Dedifferentiated amniotic fluid mesenchymal stem cell (primary cell): ENCODE data around the gene GFI1.
"Not testable (repeated sequence)": the region's sequence is repeated elsewhere in the genome, so short reads cannot be mapped to it uniquely, and the experiment has no call there.

Experiments
- DNase-seq: peaks from one replicate; pipeline ENCODE4 v3.0.0-alpha.2; 2016; ENCODE audit errors: extremely low spot score

GFI1 gene

DNA sequence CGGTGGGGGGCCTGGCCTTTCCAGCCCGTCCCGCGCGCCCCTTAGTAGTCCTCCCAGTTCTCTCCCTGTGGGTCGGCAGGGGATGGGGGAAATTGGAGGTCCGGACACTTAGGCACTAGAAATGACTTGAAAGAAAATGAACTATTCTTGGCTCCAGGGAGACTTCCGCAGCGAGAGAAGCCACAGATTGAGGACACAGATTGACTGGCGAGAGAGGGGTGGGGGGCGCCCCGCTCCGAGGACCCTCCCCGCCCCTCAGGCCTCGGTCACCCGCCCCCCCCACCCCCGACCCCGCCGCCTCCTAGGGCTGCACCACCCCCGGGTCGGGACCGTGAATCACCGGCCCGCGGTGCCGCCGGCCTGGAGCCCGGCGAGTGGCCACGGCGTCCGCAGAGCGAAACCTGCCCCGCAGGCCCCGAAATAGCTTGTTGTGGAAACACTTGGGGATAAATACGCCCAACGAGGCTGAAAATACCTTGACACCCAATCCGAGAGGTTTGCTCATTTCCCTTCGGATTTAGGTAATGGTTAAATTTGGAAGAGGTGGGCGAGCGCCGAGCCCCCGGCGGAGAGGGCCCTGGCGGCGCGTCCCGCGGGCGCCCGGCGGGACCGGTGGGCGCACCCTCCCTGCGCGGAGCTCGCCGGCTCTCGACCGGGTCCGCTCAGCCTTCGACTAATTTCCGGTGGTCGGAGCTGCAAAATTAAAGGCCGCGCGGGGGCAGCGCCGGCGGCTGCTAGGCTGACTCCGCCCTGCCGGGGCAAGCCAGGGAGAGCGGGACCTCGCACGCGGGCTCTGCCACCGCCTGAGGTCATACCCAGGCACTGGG is at the start of gene GFI1:
GFI1 (minus strand) TSS at position 675 of the 827 bp plus-strand sequence. CDS start 3,438 bp downstream, outside the sequence.
- DNase-seq = no peak

DNA sequence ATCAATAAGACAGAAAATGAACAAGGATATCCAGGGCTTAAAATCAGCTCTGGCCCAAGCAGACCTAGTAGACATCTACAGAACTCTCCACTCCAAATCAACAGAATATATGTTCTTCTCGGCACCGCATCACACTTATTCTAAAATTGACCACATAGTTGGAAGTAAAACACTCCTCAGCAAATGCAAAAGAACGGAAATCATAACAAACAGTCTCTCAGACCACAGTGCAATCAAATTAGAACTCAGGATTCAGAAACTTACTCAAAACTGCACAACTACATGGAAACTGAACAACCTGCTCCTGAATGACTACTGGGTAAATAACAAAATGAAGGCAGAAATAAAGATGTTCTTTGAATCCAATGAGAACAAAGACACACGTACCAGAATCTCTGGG is 45.6 kb upstream of the GFI1 start:
- not testable (repeated sequence) for DNase-seq

GRCh38 chr1:92531939-92532338 is 45.2 kb upstream of the GFI1 start:
- DNase-seq = not testable (repeated sequence)

DNA sequence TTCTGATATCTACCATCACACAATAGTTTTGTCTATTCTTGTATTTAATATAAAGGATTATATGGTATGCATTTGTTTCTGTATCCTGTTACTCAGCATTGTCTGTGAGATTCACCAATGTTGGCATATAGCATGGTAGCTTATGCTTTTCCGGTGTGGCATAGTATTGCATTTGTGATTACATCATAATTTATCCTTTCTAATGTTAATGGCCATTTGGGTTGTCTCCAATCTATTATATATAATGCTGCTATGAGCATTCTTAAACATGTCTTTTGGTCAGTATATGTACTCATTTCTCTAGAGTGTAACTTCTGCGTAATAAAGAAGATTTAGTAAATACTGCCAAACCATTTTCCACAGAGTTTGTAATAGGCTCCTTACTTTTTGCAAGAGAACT is 40.9 kb upstream of the GFI1 start:
- DNase-seq = no peak

DNA sequence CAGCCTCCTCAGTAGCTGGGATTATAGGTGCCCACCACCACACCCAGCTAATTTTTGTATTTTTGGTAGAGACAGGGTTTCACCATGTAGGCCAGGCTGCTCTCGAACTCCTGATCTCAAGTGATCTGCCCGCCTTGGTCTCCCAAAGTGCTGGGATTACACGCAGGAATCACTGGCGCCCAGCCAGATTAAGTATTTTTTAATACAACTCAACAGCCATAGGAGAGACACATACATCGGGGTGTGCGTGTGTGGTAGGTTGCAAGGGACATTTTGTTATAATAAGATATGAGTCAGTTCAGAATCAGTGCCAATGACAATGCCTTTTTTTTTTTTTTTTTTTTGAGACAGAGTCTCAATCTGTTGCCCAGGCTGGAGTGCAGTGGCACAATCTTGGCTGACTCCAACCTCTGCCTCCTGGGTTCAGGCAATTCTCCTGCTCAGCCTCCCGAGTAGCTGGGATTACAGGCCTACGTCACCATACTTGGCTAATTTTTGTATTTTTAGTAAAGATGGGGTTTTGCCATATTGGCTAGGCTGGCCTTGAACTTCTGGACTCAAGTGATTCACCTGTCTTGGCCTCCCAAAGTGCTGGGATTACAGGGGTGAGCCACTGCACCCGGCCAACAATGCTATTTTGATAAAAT is 38.3 kb upstream of the GFI1 start:
- not testable (repeated sequence) for DNase-seq

DNA sequence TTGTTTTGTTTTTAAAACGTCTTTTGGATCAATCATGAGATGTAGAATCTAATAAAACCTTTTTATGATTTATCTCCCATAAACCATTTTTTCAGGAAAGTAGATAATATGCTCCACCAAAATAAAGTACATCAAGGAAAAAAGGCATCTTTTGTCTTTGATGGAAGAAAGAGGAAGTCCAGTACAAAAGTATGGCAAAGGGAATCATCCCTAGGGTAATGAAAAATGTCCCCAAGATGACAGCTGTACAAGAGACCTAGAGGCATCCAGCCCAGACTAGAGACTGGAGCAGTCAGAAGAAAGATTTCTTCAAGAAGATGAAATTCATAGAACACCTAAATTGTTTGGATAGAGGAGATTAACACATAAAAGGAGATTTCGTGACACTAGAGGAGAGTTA is 32.3 kb upstream of the GFI1 start:
- no peak for DNase-seq

GRCh38 chr1:92516574-92516973 is 29.8 kb upstream of the GFI1 start:
- DNase-seq = no peak

DNA sequence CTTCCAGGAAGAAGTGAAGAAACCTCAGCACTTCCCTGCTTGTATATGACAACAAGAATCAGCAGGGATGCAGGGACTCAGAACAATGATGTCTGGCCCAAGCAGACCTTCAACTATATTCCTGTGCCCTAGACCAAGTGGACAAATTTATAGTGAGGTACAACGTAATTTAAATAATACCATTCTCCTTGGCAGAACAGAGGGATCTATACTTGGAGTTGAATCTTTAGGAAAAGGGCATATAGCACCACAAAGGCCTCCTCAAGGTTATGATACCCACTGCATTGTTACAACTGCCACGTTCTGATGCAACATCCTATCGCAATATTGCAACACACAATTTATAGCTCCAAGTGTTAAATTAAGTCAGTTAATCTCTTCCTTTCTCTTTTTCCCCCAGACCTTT is 29.1 kb upstream of the GFI1 start:
- DNase-seq = no peak

DNA sequence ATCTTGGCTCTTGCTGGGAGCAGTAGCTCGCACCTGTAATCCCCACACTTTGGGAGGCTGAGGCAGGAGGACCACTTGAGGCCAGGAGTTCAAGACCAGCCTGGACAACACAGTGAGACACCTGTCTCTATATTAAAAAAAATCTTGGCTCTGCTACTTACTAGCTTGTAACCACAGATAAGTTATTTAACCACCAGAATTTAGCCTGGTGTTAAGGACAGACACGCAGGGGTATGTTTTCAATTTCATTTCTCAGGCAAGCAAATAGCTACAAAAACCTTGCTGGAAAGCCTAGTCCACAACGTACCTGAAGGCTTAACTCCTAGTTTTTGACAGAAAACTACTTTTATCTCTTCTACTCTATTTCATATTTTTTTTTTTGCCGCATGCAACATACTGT is 24.8 kb upstream of the GFI1 start:
- DNase-seq = no peak

- no peak for DNase-seq
Measured at GRCh38 chr1:92509619-92510018, 22.9 kb upstream of the GFI1 start.

- no peak for DNase-seq
Measured at GRCh38 chr1:92505015-92505692, 18.4 kb upstream of the GFI1 start.

DNA sequence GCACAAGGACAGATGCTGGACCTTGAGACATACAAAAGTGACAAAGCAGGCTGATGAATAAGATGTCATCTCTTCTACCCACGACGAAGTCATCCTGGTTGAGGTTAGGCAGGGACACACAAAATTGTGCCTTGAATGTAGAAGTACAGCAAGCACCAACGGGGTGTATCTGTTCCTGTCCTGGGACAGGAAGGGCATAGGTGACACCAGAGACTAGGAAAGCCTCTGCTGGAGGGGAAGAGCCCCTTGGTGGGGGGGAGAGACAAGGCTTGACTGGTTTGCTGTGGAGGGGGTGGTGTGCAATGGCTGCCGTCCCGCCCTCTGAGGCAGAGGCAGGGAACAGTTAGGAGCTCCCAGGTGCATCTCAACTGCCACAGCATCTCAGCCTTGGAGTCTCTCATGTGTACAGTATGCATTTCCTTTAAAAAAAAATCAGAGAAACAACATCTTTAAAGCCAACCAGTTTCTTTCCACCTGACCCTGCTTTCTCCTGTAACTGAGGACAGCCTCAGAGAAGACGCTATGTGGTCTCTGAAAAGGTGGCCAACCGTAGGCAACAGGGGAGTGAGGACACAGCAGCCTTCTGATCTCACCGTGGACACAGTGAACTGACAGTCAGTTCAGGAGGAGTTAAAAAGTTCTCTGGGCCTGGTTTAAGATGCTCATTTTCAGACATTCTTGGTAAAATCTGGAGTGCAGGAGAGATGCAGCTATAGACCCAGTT is 17.7 kb upstream of the GFI1 start:
- DNase-seq = no peak

DNA sequence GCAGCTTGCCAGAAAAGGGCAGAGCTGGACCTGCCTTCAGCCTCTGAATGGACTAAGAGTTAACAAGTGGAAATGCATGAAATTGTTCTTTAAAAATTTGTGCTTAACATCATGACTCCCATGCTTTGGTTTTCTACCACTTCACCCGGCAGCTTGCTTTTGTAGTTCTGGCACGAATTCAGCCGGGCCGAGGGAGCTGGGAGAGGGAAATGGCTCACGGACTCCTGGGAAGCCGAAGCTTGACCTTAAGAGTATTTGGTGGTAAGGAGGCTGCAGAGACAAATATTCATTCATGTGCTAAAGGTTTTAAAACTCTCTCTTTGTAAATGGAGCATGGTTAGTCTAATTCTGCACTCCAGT is 17.2 kb upstream of the GFI1 start:
- DNase-seq = no peak

DNA sequence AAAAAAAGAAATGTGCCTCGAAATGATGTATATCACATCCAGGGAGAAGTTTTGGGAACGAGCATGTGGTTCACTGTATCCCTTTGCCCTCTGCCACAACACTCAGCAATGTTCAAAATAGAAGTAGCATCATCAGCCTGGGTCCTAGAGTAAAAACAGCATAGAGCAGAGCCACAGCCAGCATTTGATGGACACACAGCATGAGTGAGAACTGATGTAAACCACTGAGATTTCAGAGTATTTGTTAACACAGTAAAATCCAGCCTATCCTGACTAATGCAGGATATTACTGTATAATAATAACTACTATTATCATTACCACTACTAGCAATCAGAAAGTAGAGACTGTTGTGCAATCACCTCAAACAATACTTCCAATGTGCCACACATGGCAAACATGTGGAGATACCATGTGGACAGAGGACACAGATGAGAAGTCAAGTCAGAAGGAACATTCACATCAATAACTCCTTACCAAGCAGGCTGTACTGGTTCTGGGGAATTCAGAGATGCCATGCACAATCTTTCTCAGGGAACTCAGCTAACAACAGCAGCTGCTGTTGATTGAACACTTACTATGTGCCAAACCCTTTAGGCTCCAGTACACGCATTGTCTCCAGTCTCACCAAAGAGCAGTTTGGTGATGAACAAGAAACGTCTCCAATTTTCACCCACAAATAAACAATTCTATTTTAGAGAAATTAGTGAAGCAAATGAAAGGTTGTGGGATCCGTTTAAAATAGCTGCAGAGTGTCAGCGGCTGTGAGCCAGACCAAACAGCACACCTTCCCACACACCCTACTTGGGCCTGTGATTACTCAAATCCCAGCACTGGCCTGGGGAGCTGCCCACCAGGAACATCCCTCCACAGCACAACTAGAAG is 16.6 kb upstream of the GFI1 start:
- no peak for DNase-seq

- DNase-seq = peak; percentile 64
Measured at GRCh38 chr1:92502247-92502646, 15.5 kb upstream of the GFI1 start.

DNA sequence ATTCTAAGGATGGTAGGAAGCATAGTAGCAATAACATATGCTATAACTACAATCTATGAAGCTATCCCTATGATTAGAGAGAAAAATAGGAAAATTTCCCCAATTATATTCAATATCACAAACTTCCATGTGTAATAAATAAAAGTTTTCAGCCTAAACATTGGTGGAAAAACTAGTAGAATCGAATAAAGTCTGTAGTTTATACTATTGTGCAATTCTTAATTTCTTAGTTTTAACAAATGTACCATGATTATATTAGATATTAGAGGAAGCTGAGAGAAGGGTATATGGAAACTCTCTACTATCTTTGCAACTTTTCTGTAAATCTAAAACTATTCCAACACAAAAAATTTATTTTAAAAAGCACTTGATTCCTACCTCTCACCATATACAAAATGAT is 13.8 kb upstream of the GFI1 start:
- DNase-seq = no peak

DNA sequence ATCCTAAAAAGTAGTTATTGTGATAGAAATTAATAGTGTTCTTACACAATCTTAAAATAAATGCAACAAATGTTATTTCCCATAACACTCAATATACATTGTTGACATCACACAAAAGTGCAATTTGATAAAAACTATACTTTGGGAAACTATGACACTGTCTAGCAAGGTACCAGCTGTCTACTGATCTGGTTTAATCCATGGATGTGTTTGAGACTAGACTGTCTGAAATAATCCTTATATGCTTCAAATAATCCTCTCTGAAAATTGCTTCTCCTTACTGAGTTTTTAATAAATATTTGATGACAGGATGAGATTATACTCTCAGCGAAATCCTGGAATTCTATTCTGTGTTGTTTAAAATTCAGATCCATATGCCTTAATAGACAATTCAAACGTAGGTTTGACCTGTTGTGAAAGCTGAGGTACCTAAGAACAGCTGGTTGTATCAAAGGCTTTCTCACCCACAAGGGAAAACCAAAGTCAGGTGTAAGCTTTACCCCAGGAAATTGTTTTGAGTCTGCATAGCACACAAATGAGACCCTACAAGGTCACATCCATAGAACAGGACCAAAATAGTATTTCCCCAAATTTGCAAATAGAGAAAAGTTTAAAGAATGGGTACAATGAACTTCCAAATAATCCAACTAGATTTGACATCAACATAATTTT is 8.8 kb upstream of the GFI1 start:
- DNase-seq = no peak

GRCh38 chr1:92494485-92495141 is 7.9 kb upstream of the GFI1 start:
- no peak for DNase-seq

DNA sequence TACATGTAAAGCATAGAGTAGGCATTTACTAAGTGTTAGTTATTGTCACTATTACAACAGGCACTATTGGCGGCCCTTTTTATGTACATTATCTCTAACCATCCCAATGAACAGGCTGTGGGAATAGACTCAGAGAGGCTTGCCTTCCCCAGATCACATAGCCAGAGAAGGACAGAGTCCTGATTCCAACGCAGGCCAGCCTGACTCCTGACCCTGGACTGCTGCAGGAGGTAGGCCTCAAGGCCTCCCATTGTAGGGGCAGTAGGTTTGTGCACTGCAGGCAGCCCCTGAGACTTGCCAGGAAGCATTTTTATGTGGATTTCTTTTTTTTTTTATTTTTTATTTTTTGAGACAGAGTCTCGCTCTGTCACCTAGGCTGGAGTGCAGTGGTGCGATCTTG is 6.4 kb upstream of the GFI1 start:
- DNase-seq = no peak

- DNase-seq = no peak
Measured at GRCh38 chr1:92488832-92489231, 2.1 kb upstream of the GFI1 start.
